Kidney (tissue), 22 donors: ENCODE data around the gene NECAP2. TPM values are rescaled to one million over a fixed set of nuclear protein-coding genes. Genes with fewer than 3 reads are reported as not detected.

Experiments
- DNase-seq, 5 donors: peaks; one replicate each; pipeline ENCODE4 v3.0.0-alpha.2; 2013 to 2020
- FAIRE-seq: peaks from 2 replicates; lab custom pipeline; 2012; peaks lifted over from hg19 to GRCh38; lab: Jason Lieb, UNC
- H3K27ac ChIP-seq, 2 donors: one replicate each; pipeline ENCODE4 v1.7.0; 2013; ENCODE audit warnings: low read depth in 2 of 2, low read length in 2 of 2, inconsistent platforms in 1 of 2
- H3K27me3 ChIP-seq: one replicate; pipeline ENCODE4 v1.7.1; 2013; ENCODE audit warnings: low read length, inconsistent platforms; ENCODE audit not compliant: control insufficient read depth, insufficient read depth
- H3K36me3 ChIP-seq, 3 donors: one replicate each; pipeline versions ENCODE4 v1.7.0 to v1.7.1; 2013; ENCODE audit warnings: low read length in 3 of 3, control low read depth in 1 of 3, inconsistent platforms in 1 of 3; ENCODE audit not compliant: insufficient read depth in 3 of 3, control insufficient read depth in 2 of 3
- H3K4me1 ChIP-seq, 3 donors: one replicate each; pipeline versions ENCODE4 v1.7.0 to v1.7.1; 2013; ENCODE audit warnings: low read length in 3 of 3, inconsistent platforms in 1 of 3, low read depth in 1 of 3; ENCODE audit not compliant: control insufficient read depth in 2 of 3, insufficient read depth in 2 of 3
- H3K4me3 ChIP-seq, 3 donors: one replicate each; pipeline versions ENCODE4 v1.7.0 to v1.8.1; 2013; ENCODE audit warnings: low read length in 3 of 3, control low read depth in 1 of 3, inconsistent platforms in 1 of 3
- H3K9ac ChIP-seq, 3 donors: one replicate each; pipeline versions ENCODE4 v1.7.0 to v1.7.1; 2013; ENCODE audit warnings: low read length in 3 of 3, control low read depth in 1 of 3, inconsistent platforms in 1 of 3
- H3K9me3 ChIP-seq, 3 donors: one replicate each; pipeline versions ENCODE4 v1.7.0 to v1.7.1; 2013; ENCODE audit warnings: low read length in 3 of 3, control low read depth in 1 of 3, inconsistent platforms in 1 of 3; ENCODE audit not compliant: control insufficient read depth in 2 of 3, insufficient read depth in 1 of 3
- intact Hi-C: fragments of 100-400 bp; cut with DNase I; formaldehyde crosslinking; loops from one replicate; pipeline ENCODE4 v1.11.1; 2022
- long read RNA-seq, 10 donors: library from polyadenylated mRNA in 1 of 10; unstranded in 1 of 10; transcript quantifications; one replicate each; pipeline ENCODE4 v2.0.0 and lab custom pipeline, GENCODE V29; 2021 to 2026
- polyA plus RNA-seq: library from polyadenylated mRNA; stranded (reverse); fragments of 350-450 nt; fragmentation: Illumina TruSeq; extraction: RNeasy Lipid Tissue Mini Kit (QIAGEN cat#74804); gene quantifications from one replicate; pipeline ENCODE4 v1.2.3, GENCODE V29; 2014; ENCODE audit warnings: low read depth, low replicate concordance; ENCODE audit not compliant: insufficient read depth
- total RNA-seq: library from RNA; stranded (reverse); fragmentation: NEBNext Ultra II Directional; extraction: Animal tissue kit (Norgen Biotek cat#: 25700); gene quantifications from one replicate; pipeline ENCODE4 v1.2.1, GENCODE V29; 2021
- TF ChIP-seq, protein P1 (sequence below): IDR thresholded peaks from 3 replicates; pipeline ENCODE4 v1.5.1; 2012; ENCODE audit warnings: mild to moderate bottlenecking, moderate library complexity, borderline replicate concordance; ENCODE audit not compliant: insufficient read depth; ENCODE audit errors: extremely low read depth
- donor health status: control.
- donor health status: control.
- donor health status: control.
- donor health status: control.
- donor health status: control.
- donor health status: DM: yes; HTN: yes; CAD: no.
- donor health status: Normal renal cell carcinoma (clear cell type).

NECAP2 gene, protein sequence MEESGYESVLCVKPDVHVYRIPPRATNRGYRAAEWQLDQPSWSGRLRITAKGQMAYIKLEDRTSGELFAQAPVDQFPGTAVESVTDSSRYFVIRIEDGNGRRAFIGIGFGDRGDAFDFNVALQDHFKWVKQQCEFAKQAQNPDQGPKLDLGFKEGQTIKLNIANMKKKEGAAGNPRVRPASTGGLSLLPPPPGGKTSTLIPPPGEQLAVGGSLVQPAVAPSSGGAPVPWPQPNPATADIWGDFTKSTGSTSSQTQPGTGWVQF
- 57.4 TPM for total RNA-seq
- 49.9 TPM for polyA plus RNA-seq
- long read RNA-seq, donor 1, transcript NECAP2-201 (8 exons, 2,070 nt), result major isoform, 10 of 13 reads
- long read RNA-seq, donor 1, partial matches to known transcripts, result 0 of 13 reads
- long read RNA-seq, donor 1, other reads (novel, unspliced or antisense), result 0 of 13 reads
- long read RNA-seq, donor 2, transcript NECAP2-211 (2 exons, 550 nt), result minor isoform, 7 of 27 reads
- long read RNA-seq, donor 2, transcript NECAP2-201 (8 exons, 2,070 nt), result major isoform, 11 of 27 reads
- long read RNA-seq, donor 2, partial matches to known transcripts, result 5 of 27 reads
- long read RNA-seq, donor 2, other reads (novel, unspliced or antisense), result 0 of 27 reads
- long read RNA-seq, donor 3, transcript NECAP2-211 (2 exons, 550 nt), result minor isoform, 5 of 21 reads
- long read RNA-seq, donor 3, transcript NECAP2-201 (8 exons, 2,070 nt), result major isoform, 11 of 21 reads
- long read RNA-seq, donor 3, partial matches to known transcripts, result 0 of 21 reads
- long read RNA-seq, donor 3, other reads (novel, unspliced or antisense), result 5 of 21 reads
- long read RNA-seq, donor 4, transcript NECAP2-201 (8 exons, 2,070 nt), result major isoform, 18 of 38 reads
- long read RNA-seq, donor 4, transcript NECAP2-211 (2 exons, 550 nt), result minor isoform, 5 of 38 reads
- long read RNA-seq, donor 4, partial matches to known transcripts, result 6 of 38 reads
- long read RNA-seq, donor 4, other reads (novel, unspliced or antisense), result 7 of 38 reads
- long read RNA-seq, donor 5, result 0 reads
- long read RNA-seq, donor 6, transcript NECAP2-201 (8 exons, 2,070 nt), result major isoform, 5 of 26 reads
- long read RNA-seq, donor 6, partial matches to known transcripts, result 17 of 26 reads
- long read RNA-seq, donor 6, other reads (novel, unspliced or antisense), result 0 of 26 reads
- long read RNA-seq, donor 7, full-length matches to known transcripts, result 48 of 87 reads
- long read RNA-seq, donor 7, partial matches to known transcripts, result 35 of 87 reads
- long read RNA-seq, donor 7, other reads (novel, unspliced or antisense), result 4 of 87 reads
- long read RNA-seq, donor 8, transcript NECAP2-201 (8 exons, 2,070 nt), result major isoform, 10 of 12 reads
- long read RNA-seq, donor 8, partial matches to known transcripts, result 0 of 12 reads
- long read RNA-seq, donor 8, other reads (novel, unspliced or antisense), result 0 of 12 reads
- long read RNA-seq, donor 9, transcript NECAP2-201 (8 exons, 2,070 nt), result major isoform, 10 of 20 reads
- long read RNA-seq, donor 9, partial matches to known transcripts, result 5 of 20 reads
- long read RNA-seq, donor 9, other reads (novel, unspliced or antisense), result 0 of 20 reads
- long read RNA-seq, donor 10, transcript NECAP2-201 (8 exons, 2,070 nt), result major isoform, 7 of 13 reads
- long read RNA-seq, donor 10, partial matches to known transcripts, result 0 of 13 reads
- long read RNA-seq, donor 10, other reads (novel, unspliced or antisense), result 0 of 13 reads

DNA sequence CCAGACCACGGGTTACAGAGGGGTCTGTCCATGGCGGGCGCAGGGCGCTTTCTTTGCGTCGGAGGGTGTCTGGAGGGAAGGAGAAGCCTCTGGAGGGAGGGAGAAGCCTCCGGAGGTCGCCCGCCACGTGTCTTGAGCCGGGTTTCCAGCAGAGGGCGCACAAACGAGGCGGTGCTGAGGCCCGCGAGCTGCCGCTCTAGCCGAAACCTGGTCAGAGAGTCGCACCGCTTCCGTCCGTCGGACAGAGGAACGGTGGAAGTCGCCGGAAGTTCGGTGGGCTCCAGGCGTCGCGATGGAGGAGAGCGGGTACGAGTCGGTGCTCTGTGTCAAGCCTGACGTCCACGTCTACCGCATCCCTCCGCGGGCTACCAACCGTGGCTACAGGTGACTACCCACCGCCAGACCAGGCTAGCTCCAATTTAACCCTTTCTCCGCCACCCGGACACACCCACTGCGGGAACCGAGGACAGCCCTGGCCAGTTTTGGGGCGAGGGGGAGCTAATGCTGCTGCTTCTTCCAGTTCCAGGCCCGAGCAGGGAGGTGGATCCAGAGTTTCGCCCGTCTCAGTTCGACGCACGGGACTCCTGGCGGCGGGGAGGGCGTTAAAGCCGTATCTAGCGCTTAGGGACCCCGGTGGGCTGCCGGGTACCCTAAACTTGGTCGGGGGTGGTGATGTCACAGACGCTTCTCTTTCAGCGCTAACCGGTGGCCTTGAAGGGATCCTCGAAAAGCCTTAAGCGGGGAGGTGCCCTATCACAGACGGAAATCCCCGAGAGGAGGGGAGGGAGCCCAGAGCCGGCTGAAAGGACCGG is at the start of gene NECAP2:
NECAP2 (plus strand) TSS at position 255 of the 812 bp plus-strand sequence; CDS start at position 293, 38 bp downstream.
- Histone ChIP-seq H3K4me1 (peaks cover 0 to 10% (median 0%) of the 10 kb centered on the region in 3 donors), H3K4me3 (peak within 1 kb of the TSS; percentile 91 to 98 (median 98)), H3K27ac (peak within 1 kb of the TSS; percentile 38 to 76), H3K9ac (peak within 1 kb of the TSS; percentile 78 to 96 (median 81)), H3K9me3 (no peaks in the 10 kb centered on the region), H3K36me3 (peaks cover 3 to 9% (median 5%) of the 10 kb centered on the region in 3 donors), H3K27me3 (no peaks in the 10 kb centered on the region)
- TF ChIP-seq, protein P1, sequence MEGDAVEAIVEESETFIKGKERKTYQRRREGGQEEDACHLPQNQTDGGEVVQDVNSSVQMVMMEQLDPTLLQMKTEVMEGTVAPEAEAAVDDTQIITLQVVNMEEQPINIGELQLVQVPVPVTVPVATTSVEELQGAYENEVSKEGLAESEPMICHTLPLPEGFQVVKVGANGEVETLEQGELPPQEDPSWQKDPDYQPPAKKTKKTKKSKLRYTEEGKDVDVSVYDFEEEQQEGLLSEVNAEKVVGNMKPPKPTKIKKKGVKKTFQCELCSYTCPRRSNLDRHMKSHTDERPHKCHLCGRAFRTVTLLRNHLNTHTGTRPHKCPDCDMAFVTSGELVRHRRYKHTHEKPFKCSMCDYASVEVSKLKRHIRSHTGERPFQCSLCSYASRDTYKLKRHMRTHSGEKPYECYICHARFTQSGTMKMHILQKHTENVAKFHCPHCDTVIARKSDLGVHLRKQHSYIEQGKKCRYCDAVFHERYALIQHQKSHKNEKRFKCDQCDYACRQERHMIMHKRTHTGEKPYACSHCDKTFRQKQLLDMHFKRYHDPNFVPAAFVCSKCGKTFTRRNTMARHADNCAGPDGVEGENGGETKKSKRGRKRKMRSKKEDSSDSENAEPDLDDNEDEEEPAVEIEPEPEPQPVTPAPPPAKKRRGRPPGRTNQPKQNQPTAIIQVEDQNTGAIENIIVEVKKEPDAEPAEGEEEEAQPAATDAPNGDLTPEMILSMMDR, result peak; percentile 80
- DNase-seq, result peak; percentile 94 to 97 (median 95)
- no peak for FAIRE-seq
- intact Hi-C loops, result no loop called here

DNA sequence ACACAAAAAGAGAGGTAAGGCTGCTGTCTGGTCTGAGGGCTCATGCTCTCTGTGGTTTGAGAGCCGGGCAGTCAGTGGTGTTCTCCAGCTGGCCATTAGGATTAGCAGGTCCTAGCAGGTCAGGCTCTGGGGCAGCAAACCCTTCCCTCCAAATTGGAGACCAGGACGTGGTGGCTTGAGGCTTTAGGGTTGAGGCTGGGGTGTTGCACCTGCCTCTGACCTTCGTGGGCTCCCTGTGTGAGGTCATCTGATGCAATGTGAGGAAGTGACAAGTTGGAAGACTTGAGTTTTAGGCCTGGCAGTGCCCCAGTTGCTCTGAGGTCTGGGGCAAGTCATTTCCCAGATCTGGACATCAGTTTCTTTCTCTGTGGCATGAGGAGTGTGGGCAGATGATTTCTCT is 49.1 kb upstream of the NECAP2 start:
- Histone ChIP-seq H3K36me3 (peaks cover 0 to 26% (median 8%) of the 10 kb centered on the region in 3 donors), H3K27me3 (no peaks in the 10 kb centered on the region), H3K9ac (no peak overlapping the region), H3K4me3 (no peak overlapping the region), H3K27ac (no peak overlapping the region), H3K4me1 (peaks cover 0 to 29% (median 24%) of the 10 kb centered on the region in 3 donors), H3K9me3 (no peaks in the 10 kb centered on the region)
- DNase-seq (no peak), FAIRE-seq (no peak)
- TF ChIP-seq, protein P1, result no peak
- intact Hi-C loops, result no loop called here
